Transverse colon (tissue), 4 donors: ENCODE data around the gene TULP1. TPM values are rescaled to one million over a fixed set of nuclear protein-coding genes. Genes with fewer than 3 reads are reported as not detected.
A peak's percentile ranks its signal among the peaks of the same experiment; 100 is the strongest.

Source experiments
- DNase-seq: peaks from one replicate; pipeline ENCODE4 v3.0.0-alpha.2; 2019
- H3K27ac ChIP-seq, 4 donors: fragments of 200-600 bp; sonication (generic); 2 replicates each; pipeline ENCODE4 v1.5.1; 2016 to 2018; ENCODE audit warnings: inconsistent platforms in 4 of 4
- H3K27me3 ChIP-seq: fragments of 200-600 bp; sonication (generic); 2 replicates; pipeline ENCODE4 v1.5.1; 2017; ENCODE audit warnings: inconsistent platforms
- H3K36me3 ChIP-seq, 4 donors: fragments of 200-600 bp; sonication (generic); 2 replicates each; pipeline ENCODE4 v1.5.1; 2017 to 2019; ENCODE audit warnings: inconsistent platforms in 4 of 4
- H3K4me1 ChIP-seq, 4 donors: fragments of 200-600 bp; sonication (generic); 2 replicates each; pipeline ENCODE4 v1.5.1; 2017 to 2020; ENCODE audit warnings: inconsistent platforms in 4 of 4
- H3K4me3 ChIP-seq, 4 donors: fragments of 200-600 bp; sonication (generic); 1 replicate in 1 of 4; 2 replicates in 3 of 4; pipeline versions ENCODE4 v1.5.1 to v1.6.1; 2017 to 2019; ENCODE audit warnings: inconsistent platforms in 4 of 4
- H3K9me3 ChIP-seq, 2 donors: fragments of 200-600 bp; sonication (generic); 2 replicates each; pipeline ENCODE4 v1.5.1; 2017 to 2019; ENCODE audit warnings: inconsistent platforms in 2 of 2
- EP300 ChIP-seq: sonication (generic); formaldehyde crosslinking; IDR thresholded peaks from one replicate; pipeline ENCODE4 v1.6.1; 2017; ENCODE audit warnings: antibody characterized with exemption, low read depth
- POLR2A ChIP-seq: fragments of 450-650 bp; IDR thresholded peaks from one replicate; pipeline ENCODE4 v1.6.1; 2016; ENCODE audit warnings: antibody characterized with exemption, mild to moderate bottlenecking, moderate library complexity
- POLR2AphosphoS5 ChIP-seq, 3 donors: sonication (generic); formaldehyde crosslinking; IDR thresholded peaks; one replicate each; pipeline ENCODE4 v1.6.1; 2016; ENCODE audit warnings: antibody characterized with exemption in 3 of 3
- WGBS, 2 donors: methylation state at CpG; one replicate each; pipeline ENCODE4 v1.1.5; 2018; ENCODE audit warnings: low coverage in 1 of 2; 5-methylcytosine and 5-hydroxymethylcytosine counted together
- in situ Hi-C, 4 donors: fragments of 200-750 bp; cut with MboI; loops; one replicate each; pipeline versions ENCODE4 v1.15.0 to v1.15.1; 2017; ENCODE audit warnings: low sequenced_read_pairs in 3 of 4, low pct_ligation_motif_present in 1 of 4, low pct_unique_long_range_greater_than_20kb in 1 of 4
- intact Hi-C: fragments of 100-400 bp; cut with DNase I; formaldehyde crosslinking; loops from one replicate; pipeline ENCODE4 v1.15.1; 2023; ENCODE audit warnings: low total_unique reads
- total RNA-seq, 4 donors: library from RNA; depleted of rRNA; stranded (reverse); fragments of >200 nt; gene quantifications; one replicate each; pipeline ENCODE4 v1.1.0, GENCODE V29; 2016
- TF ChIP-seq, protein P1 (sequence below), 5 experiments: fragments of 200-600 bp in 3 of 5; fragments of 450-650 bp in 2 of 5; sonication (generic) in 3 of 5; IDR thresholded peaks; 1 replicate in 2 of 5; 2 replicates in 3 of 5; pipeline ENCODE4 v1.5.1; 2016 to 2017; ENCODE audit warnings: antibody characterized with exemption in 5 of 5, inconsistent platforms in 3 of 5, mild to moderate bottlenecking in 2 of 5, moderate library complexity in 1 of 5

TULP1 gene
- total RNA-seq, 4 donors from 2014 or later = not detected

DNA sequence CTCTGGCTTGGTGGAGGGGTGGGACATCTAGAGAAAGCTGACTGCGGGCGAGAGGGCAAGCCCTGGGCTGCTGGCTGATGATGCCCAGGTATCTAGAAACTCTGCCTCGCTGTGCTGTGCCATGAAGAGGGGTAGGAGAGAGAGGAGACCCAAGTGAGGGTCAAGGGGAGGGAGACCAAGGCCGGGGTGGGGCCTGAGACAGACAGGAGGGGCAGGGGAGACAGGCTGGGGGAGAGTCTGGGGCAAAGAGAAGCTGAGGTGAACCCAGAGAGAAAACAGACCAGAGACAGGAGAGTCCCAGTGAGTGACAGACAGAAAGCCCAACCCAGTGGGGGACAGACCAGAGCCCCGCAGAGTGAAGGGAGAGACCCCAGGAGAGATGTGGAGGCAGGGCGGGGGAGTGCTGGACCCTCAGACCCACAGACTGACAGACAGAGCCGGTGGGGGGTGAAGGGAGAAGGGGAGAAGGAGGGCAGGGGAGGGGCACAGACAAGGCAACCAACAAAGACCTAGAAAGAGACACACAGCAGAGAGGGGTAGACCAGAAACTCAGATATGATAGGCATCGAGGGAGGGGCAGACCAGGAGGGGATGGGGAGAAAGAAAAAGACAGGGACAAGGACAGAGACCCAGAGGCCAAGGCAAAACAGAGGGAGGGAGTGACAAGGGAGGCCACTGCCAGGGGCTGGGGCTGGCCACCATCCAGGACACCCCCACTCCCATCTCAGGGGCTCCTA, 21.7 kb downstream of the TULP1 start:
- Histone ChIP-seq H3K27me3 (no peaks in the 10 kb centered on the region), H3K36me3 (no peaks in the 10 kb centered on the region), H3K4me1 (peaks cover 53 to 96% (median 85%) of the 10 kb centered on the region in 4 donors), H3K9me3 (no peaks in the 10 kb centered on the region), H3K27ac (peak overlapping the region; percentile 94 to 99 (median 98)), H3K4me3 (peak overlapping the region in 2 of 4 donors; percentile 13 to 24)
- no peak for DNase-seq
- 59 to 61% methylated on average over 5 to 8 of the region's 8 CpGs for WGBS, 2 donors
- intact Hi-C loops (no loop called here), in situ Hi-C loops (no loop called here)
- TF ChIP-seq EP300 (no peak), POLR2AphosphoS5 (IDR thresholded peaks at IDR 0.05) (no peak), POLR2A (no peak)
- TF ChIP-seq, protein P1, sequence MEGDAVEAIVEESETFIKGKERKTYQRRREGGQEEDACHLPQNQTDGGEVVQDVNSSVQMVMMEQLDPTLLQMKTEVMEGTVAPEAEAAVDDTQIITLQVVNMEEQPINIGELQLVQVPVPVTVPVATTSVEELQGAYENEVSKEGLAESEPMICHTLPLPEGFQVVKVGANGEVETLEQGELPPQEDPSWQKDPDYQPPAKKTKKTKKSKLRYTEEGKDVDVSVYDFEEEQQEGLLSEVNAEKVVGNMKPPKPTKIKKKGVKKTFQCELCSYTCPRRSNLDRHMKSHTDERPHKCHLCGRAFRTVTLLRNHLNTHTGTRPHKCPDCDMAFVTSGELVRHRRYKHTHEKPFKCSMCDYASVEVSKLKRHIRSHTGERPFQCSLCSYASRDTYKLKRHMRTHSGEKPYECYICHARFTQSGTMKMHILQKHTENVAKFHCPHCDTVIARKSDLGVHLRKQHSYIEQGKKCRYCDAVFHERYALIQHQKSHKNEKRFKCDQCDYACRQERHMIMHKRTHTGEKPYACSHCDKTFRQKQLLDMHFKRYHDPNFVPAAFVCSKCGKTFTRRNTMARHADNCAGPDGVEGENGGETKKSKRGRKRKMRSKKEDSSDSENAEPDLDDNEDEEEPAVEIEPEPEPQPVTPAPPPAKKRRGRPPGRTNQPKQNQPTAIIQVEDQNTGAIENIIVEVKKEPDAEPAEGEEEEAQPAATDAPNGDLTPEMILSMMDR (IDR thresholded peaks at IDR 0.05) = no peak

GRCh38 chr6:35489995-35490791, 22.5 kb downstream of the TULP1 start:
- WGBS, 2 donors = 67% methylated on average over 20 of the region's 28 CpGs; no CpG with 5 or more reads in 1 of the 2 donors
- no peaks in the 10 kb centered on the region for H3K36me3 ChIP-seq
- TF ChIP-seq EP300 (peak; percentile 43), POLR2A (no peak), POLR2AphosphoS5 (IDR thresholded peaks at IDR 0.05) (peak in 1 of 3 donors; percentile 13)
- TF ChIP-seq, protein P1 (IDR thresholded peaks at IDR 0.05) = no peak
- no peaks in the 10 kb centered on the region for H3K9me3 ChIP-seq
- intact Hi-C loops = no loop called here
- DNase-seq = peak; percentile 81
- H3K27ac ChIP-seq = peak overlapping the region; percentile 94 to 99 (median 98)
- H3K4me3 ChIP-seq = peak overlapping the region in 2 of 4 donors; percentile 13 to 24
- in situ Hi-C loops = no loop called here
- H3K4me1 ChIP-seq = peaks cover 61 to 97% (median 87%) of the 10 kb centered on the region in 4 donors
- no peaks in the 10 kb centered on the region for H3K27me3 ChIP-seq

DNA sequence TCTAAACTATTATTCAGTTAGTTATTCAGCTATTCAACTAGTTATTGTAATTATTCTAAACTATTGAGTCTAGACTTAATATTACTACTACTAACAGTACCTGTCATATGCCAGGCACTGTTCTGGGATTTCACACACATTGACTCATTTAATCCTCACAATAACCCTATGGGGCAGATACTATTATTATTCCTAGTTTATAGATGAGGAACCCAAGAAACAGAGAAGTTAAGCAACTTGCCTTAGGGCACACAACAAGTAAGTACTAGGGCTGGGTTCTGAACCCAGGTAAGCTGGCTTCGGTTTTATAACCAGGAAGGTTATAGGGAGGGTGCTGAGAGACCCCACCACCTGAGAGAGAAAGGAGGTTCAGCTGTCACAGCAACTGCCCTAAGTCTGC, 23.6 kb downstream of the TULP1 start:
- H3K4me1 ChIP-seq = peaks cover 63 to 90% (median 79%) of the 10 kb centered on the region in 4 donors
- WGBS, 2 donors = 79% methylated on average over 1 of the region's 1 CpG; no CpG with 5 or more reads in 1 of the 2 donors

GRCh38 chr6:35488517-35488862, 24.2 kb downstream of the TULP1 start:
- H3K4me1 ChIP-seq = peaks cover 63 to 87% (median 75%) of the 10 kb centered on the region in 4 donors
- no peak for DNase-seq
- TF ChIP-seq, protein P1 (IDR thresholded peaks at IDR 0.05) = no peak
- TF ChIP-seq EP300 = no peak
- no peak for TF ChIP-seq POLR2A
- no peak for TF ChIP-seq POLR2AphosphoS5 (IDR thresholded peaks at IDR 0.05)
- 31 to 67% methylated on average over 3 to 9 of the region's 9 CpGs for WGBS, 2 donors
- in situ Hi-C loops = no loop called here
- no peaks in the 10 kb centered on the region for H3K36me3 ChIP-seq
- H3K27me3 ChIP-seq = no peaks in the 10 kb centered on the region
- no peak overlapping the region for H3K4me3 ChIP-seq
- peak overlapping the region; percentile 94 to 99 (median 98) for H3K27ac ChIP-seq
- intact Hi-C loops = no loop called here
- no peaks in the 10 kb centered on the region for H3K9me3 ChIP-seq

More for the DNA sequence above, 23.6 kb downstream of the TULP1 start:
- intact Hi-C loops (no loop called here), in situ Hi-C loops (no loop called here)
- no peak for DNase-seq
- H3K4me3 ChIP-seq = no peak overlapping the region
- TF ChIP-seq POLR2A (no peak), EP300 (no peak), POLR2AphosphoS5 (IDR thresholded peaks at IDR 0.05) (no peak)
- TF ChIP-seq, protein P1 (IDR thresholded peaks at IDR 0.05) = no peak
- H3K27ac ChIP-seq = peak overlapping the region; percentile 94 to 99 (median 98)
- no peaks in the 10 kb centered on the region for H3K9me3 ChIP-seq
- H3K36me3 ChIP-seq = no peaks in the 10 kb centered on the region
- H3K27me3 ChIP-seq = no peaks in the 10 kb centered on the region
